Choroid plexus epithelial cell (primary cell): ENCODE results near the gene POTEJ.
"Not testable (repeated sequence)": the region's sequence is repeated elsewhere in the genome, so short reads cannot be mapped to it uniquely, and the experiment has no call there.

Experiments used
- DNase-seq: peaks from one replicate; pipeline ENCODE4 v3.0.0-alpha.2; 2010; ENCODE audit warnings: low read depth
- H3K4me3 ChIP-seq: 2 replicates; pipeline ENCODE4 v1.5.1; 2011; ENCODE audit warnings: low read depth, mild to moderate bottlenecking, control low read depth, low read length, moderate library complexity
- CTCF ChIP-seq: conservative IDR thresholded peaks from 2 replicates; pipeline ENCODE4 v1.5.1; 2011; ENCODE audit warnings: low read depth, mild to moderate bottlenecking, control low read depth, inconsistent platforms, low read length, moderate library complexity

Gene POTEJ

GRCh38 chr2:130693474-130693873, 82.2 kb downstream of the POTEJ start:
- not testable (repeated sequence) for H3K4me3 ChIP-seq
- peak; percentile 20 for TF ChIP-seq CTCF
- DNase-seq, result peak; percentile 2

DNA sequence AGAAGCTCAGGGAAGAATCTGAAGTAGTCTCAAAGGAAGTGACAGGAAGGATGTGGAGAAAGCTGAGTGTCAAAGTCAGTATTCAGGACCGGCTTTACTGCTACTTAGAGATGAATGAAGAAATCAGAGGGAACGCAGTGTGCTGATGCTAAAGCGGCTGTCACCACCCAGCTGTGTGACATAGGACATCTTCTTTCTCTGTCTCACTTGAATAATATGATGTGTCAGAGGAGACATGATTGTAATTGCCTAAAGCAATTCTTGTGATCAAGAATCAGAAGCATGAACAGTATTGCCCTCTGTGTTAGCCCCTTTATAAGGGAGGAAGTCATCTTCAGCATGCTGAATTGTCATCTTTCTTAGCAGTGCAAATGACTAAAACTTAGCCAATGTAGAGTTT, 92.0 kb downstream of the POTEJ start:
- not testable (repeated sequence) for H3K4me3 ChIP-seq, DNase-seq
